GM23338 (cell line): Measurements from ENCODE around the gene IFNW1.
"Not testable (repeated sequence)": the region's sequence is repeated elsewhere in the genome, so short reads cannot be mapped to it uniquely, and the experiment has no call there.

Experiments used
- CREB1 ChIP-seq: fragments of 250-450 bp; sonication (Bioruptor Pico); IDR thresholded peaks from 2 replicates; pipeline ENCODE4 v1.5.0; 2020; ENCODE audit warnings: low read depth, mild to moderate bottlenecking, moderate library complexity
- CTCF ChIP-seq, 2 experiments: fragments of 200-600 bp in 1 of 2; sonication (generic) in 1 of 2; conservative IDR thresholded peaks; 2 replicates each; pipeline versions ENCODE4 v1.5.1 to v1.6.1; 2016 to 2017; ENCODE audit warnings: antibody characterized with exemption in 2 of 2, low read depth in 2 of 2, mild to moderate bottlenecking in 2 of 2, moderate library complexity in 1 of 2
- ETS1 ChIP-seq: IDR thresholded peaks from 2 replicates; pipeline ENCODE4 v1.6.1; 2016; ENCODE audit warnings: antibody characterized with exemption
- EZH2phosphoT487 ChIP-seq: fragments of 200-600 bp; sonication (generic); IDR thresholded peaks from one replicate; pipeline ENCODE4 v1.8.1; 2018; ENCODE audit warnings: antibody characterized with exemption; ENCODE audit not compliant: unreplicated experiment
- POLR2AphosphoS5 ChIP-seq: IDR thresholded peaks from 2 replicates; pipeline ENCODE4 v1.6.1; 2016; ENCODE audit warnings: antibody characterized with exemption, low read depth

GRCh38 chr9:21128186-21128585, 13.4 kb downstream of the IFNW1 start:
- not testable (repeated sequence) for TF ChIP-seq CTCF (conservative IDR thresholded peaks at IDR 0.05; ENCODE audit: low read depth in 2 of 2); POLR2AphosphoS5; EZH2phosphoT487; ETS1; CREB1
